ENCODE measurements around the gene SERPINA5.

The SERPINA5 gene

DNA sequence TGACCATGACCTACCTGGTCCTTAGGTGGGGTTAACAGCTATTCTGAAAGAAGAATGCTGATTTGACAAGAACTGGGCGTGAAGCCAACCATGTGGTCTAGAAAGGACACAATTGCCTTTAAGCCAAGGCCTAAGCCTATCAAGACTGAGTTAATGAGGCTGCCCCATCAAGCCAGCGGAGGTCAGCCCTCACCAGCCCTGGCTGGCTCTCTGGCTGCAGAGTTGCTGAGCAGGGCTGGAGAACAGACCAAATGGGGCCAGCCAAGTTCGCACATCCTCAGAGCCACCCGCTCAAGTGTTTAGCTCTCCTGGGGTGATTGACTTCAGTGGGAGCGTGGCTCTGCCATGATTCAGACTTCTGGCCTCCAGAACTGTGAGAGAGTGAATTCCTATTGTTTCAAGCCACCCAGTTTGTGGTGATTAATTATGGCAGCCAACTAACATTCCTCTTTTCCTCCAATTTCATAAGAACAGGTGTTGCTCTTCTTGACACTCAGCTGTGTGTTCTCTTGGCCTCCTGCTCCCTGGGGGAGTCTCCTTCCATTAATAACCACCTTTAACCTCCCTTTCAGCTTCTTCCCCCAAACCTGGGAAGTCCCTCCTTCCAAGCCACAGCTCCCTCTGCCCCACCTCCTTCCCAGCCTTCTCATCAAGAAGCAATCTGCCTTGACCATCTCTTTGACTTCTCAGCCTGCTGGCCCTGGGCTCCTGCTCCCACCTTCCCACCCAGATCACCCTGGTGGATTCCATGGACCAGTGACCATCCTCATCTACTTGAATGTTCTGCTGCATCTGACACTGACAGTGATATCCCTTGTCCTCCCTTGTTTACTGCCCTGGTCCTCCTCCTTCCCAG, 5.3 kb upstream of the SERPINA5 start:
- TF ChIP-seq GATA3 (IDR thresholded peaks at IDR 0.05; ENCODE audit: low read depth, low read length) (no peak), GATA2 (IDR thresholded peaks at IDR 0.05; ENCODE audit: low read depth, low read length) (no peak)

- TF ChIP-seq GATA3 (IDR thresholded peaks at IDR 0.05; ENCODE audit: low read depth, low read length) (no peak), GATA2 (IDR thresholded peaks at IDR 0.05; ENCODE audit: low read depth, low read length) (no peak)
Measured at GRCh38 chr14:94578712-94579111, 2.5 kb upstream of the SERPINA5 start.

DNA sequence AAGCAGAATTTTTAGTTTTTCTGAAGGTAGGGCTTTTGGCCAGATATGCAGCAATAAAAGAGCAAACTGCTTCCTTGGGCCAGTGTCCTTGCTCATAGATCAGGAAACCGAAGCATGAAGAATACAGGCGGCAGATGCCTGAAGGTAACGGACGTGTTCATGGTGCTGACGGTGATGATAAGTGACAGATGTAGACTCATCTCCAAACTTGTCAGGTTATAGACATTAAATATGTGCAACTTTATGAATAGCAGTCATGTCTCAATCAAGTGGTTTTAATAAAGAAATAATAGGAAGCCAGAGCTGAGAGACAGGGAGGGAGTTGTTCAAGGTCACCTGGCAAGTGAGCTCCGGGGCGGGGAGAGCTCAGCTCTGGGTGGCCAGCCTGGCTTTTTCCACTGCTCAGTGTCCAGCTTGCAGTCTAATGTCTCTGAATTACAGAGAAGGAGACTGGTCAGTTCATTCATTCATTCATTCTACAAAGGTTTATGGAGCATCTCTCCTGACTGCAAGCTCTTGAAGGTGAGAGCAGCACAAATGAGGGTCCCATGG, 1.0 kb downstream of the SERPINA5 start:
- TF ChIP-seq GATA3 (IDR thresholded peaks at IDR 0.05; ENCODE audit: low read depth, low read length) (no peak), GATA2 (IDR thresholded peaks at IDR 0.05; ENCODE audit: low read depth, low read length) (no peak)

- no peak for TF ChIP-seq GATA2 (IDR thresholded peaks at IDR 0.05; ENCODE audit: low read depth, low read length)
- TF ChIP-seq GATA3 (IDR thresholded peaks at IDR 0.05; ENCODE audit: low read depth, low read length), result no peak
Measured at GRCh38 chr14:94582851-94583250, 1.6 kb downstream of the SERPINA5 start.

DNA sequence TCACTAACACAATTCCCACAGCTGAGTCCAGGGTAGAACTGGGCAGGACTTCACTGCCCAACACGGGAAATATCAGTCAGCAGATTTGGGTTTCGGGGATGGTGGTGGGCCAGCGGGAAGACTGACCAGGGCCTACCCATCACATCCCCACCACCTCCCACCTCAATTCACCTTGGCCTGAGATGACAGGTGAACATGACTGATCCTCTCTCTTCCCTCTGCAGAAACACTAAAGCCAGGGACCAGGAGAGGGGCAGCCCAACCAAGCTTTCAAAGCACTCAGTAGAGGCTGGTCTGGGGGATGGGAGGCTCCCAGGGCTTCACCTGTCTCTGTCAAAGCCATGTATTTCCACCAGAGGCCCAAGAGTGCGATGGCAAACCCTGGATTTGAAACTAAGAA, 2.3 kb downstream of the SERPINA5 start:
- TF ChIP-seq GATA2 (IDR thresholded peaks at IDR 0.05; ENCODE audit: low read depth, low read length) (no peak), GATA3 (IDR thresholded peaks at IDR 0.05; ENCODE audit: low read depth, low read length) (no peak)

GRCh38 chr14:94584591-94585280, 3.5 kb downstream of the SERPINA5 start:
- no peak for TF ChIP-seq GATA3 (IDR thresholded peaks at IDR 0.05; ENCODE audit: low read depth, low read length)
- no peak for TF ChIP-seq GATA2 (IDR thresholded peaks at IDR 0.05; ENCODE audit: low read depth, low read length)

DNA sequence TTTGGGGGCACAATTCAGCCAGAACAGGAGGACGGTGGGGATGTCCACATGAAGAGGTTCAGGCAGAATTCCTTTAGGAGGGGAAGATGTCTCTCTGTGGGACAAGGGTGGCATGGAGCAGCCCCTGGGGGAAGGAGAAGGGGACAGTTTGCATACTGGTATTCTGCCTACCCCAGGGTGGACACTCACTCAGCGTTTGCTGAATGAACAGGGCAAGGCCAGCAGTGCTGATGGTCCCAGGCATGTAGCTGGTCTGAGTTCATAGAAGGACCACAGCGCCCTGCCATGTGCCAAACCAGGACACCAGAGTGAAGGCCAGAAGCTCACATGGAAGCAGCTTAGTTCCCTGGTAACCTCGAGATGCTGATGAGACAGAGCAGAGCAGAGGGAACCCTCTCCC, 5.4 kb downstream of the SERPINA5 start:
- TF ChIP-seq GATA3 (IDR thresholded peaks at IDR 0.05; ENCODE audit: low read depth, low read length) (no peak), GATA2 (IDR thresholded peaks at IDR 0.05; ENCODE audit: low read depth, low read length) (no peak)

GRCh38 chr14:94588311-94588710, 7.1 kb downstream of the SERPINA5 start:
- TF ChIP-seq GATA3 (IDR thresholded peaks at IDR 0.05; ENCODE audit: low read depth, low read length) (no peak), GATA2 (IDR thresholded peaks at IDR 0.05; ENCODE audit: low read depth, low read length) (no peak)

DNA sequence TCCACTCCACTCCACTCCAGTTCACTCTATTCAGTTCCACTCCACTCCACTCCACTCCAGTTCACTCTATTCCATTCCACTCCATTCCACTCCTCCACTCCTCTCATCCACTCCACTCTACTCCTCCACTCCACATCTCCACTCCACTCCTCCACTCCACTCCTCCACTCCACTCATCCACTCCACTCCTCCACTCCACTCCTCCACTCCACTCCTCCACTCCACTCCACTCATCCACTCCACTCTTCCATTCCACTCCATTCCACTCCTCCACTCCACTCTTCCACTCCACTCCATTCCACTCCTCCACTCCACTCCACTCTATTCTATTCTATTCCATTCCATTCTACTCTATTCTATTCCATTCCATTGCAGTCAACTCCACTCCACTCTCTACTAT, 9.8 kb downstream of the SERPINA5 start:
- no peak for TF ChIP-seq GATA3 (IDR thresholded peaks at IDR 0.05; ENCODE audit: low read depth, low read length)
- TF ChIP-seq GATA2 (IDR thresholded peaks at IDR 0.05; ENCODE audit: low read depth, low read length), result no peak

GRCh38 chr14:94591871-94592270, 10.6 kb downstream of the SERPINA5 start:
- no peak for TF ChIP-seq GATA3 (IDR thresholded peaks at IDR 0.05; ENCODE audit: low read depth, low read length)
- no peak for TF ChIP-seq GATA2 (IDR thresholded peaks at IDR 0.05; ENCODE audit: low read depth, low read length)

- TF ChIP-seq GATA2 (IDR thresholded peaks at IDR 0.05; ENCODE audit: low read depth, low read length) (no peak), GATA3 (IDR thresholded peaks at IDR 0.05; ENCODE audit: low read depth, low read length) (no peak)
Measured at GRCh38 chr14:94592457-94592856, 11.2 kb downstream of the SERPINA5 start.

GRCh38 chr14:94593376-94593748, 12.1 kb downstream of the SERPINA5 start:
- no peak for TF ChIP-seq GATA3 (IDR thresholded peaks at IDR 0.05; ENCODE audit: low read depth, low read length)
- TF ChIP-seq GATA2 (IDR thresholded peaks at IDR 0.05; ENCODE audit: low read depth, low read length), result no peak

DNA sequence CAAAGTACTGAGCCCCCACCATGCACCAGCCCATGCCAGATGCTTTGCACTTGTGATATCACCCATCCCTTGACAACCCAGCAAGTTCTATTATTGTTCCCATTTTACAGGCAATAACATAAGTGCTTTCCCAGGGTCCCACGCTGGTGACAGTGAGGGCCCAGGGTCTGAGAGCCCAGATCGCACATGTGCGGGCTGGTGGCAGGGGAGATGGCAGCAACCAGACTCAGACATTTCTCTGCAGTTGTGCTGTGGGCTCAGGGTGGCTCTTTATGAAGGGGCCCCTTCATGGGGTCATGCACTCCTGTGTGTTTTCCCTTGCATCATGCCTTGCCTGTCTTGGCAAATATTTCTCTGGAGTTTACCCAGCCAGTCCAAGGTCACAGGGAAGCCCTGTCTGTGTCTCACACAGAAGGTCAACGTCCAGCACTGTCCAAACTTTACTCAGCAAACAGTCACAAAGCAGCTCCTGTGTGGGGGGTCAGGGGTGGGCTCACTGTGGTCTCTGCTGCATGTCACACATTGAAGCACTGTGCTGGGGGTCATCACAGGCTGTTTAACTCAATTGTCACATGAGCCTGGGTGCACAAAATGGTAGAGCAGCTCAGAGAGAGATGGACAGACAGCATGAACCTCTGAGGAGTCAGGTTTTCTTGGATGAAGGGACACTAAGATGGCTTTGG, 12.7 kb downstream of the SERPINA5 start:
- TF ChIP-seq GATA2 (IDR thresholded peaks at IDR 0.05; ENCODE audit: low read depth, low read length) (no peak), GATA3 (IDR thresholded peaks at IDR 0.05; ENCODE audit: low read depth, low read length) (no peak)

GRCh38 chr14:94594441-94594840, 13.2 kb downstream of the SERPINA5 start:
- TF ChIP-seq GATA2 (IDR thresholded peaks at IDR 0.05; ENCODE audit: low read depth, low read length) (no peak), GATA3 (IDR thresholded peaks at IDR 0.05; ENCODE audit: low read depth, low read length) (no peak)
